Kidney epithelial cell (primary cell): ENCODE results near the gene PTS. TPM values are rescaled to one million over a fixed set of nuclear protein-coding genes. Genes with fewer than 3 reads are reported as not detected.

ENCODE experiments used
- DNase-seq: peaks from one replicate; pipeline ENCODE4 v3.0.0-alpha.2; 2010; ENCODE audit warnings: low read depth
- H3K27me3 ChIP-seq: 2 replicates; pipeline ENCODE4 v1.6.0; 2011; ENCODE audit warnings: low read length; ENCODE audit not compliant: control insufficient read depth, insufficient read depth
- H3K36me3 ChIP-seq: 2 replicates; pipeline ENCODE4 v1.5.1; 2011; ENCODE audit warnings: low read length; ENCODE audit not compliant: control insufficient read depth, insufficient read depth
- H3K4me3 ChIP-seq: 2 replicates; pipeline ENCODE4 v1.5.1; 2011; ENCODE audit warnings: low read depth, mild to moderate bottlenecking, control low read depth, low read length
- CTCF ChIP-seq: IDR thresholded peaks from 2 replicates; pipeline ENCODE4 v1.5.1; 2011; ENCODE audit warnings: mild to moderate bottlenecking, moderate library complexity, low read length, control low read depth, inconsistent platforms; ENCODE audit not compliant: insufficient read depth, poor library complexity, severe bottlenecking
- total RNA-seq: library from RNA; depleted of rRNA; stranded (reverse); fragments of >200 nt; gene quantifications from 2 replicates; pipeline ENCODE4 v1.2.3, GENCODE V29; 2015

The PTS gene
- total RNA-seq, 1 donor from 2014 or later = 24.1 TPM

GRCh38 chr11:112253605-112254242 lies 27.5 kb downstream of the PTS start:
- TF ChIP-seq CTCF = no peak
- H3K36me3 ChIP-seq = no peaks in the 10 kb centered on the region
- DNase-seq = no peak
- no peak overlapping the region for H3K4me3 ChIP-seq
- no peaks in the 10 kb centered on the region for H3K27me3 ChIP-seq

- H3K27me3 ChIP-seq = no peaks in the 10 kb centered on the region
- no peak for TF ChIP-seq CTCF
- H3K4me3 ChIP-seq = no peak overlapping the region
- no peaks in the 10 kb centered on the region for H3K36me3 ChIP-seq
- peak; percentile 52 for DNase-seq
Measured at GRCh38 chr11:112255067-112255720, 29.0 kb downstream of the PTS start.

- no peaks in the 10 kb centered on the region for H3K36me3 ChIP-seq
- no peaks in the 10 kb centered on the region for H3K27me3 ChIP-seq
- H3K4me3 ChIP-seq = no peak within 1 kb of the TSS
- DNase-seq = no peak
- TF ChIP-seq CTCF = no peak
Measured at GRCh38 chr11:112260490-112260889, 34.3 kb downstream of the PTS start, which contains the start of gene PLET1. Gene PLET1, minus strand, starts transcription at chr11:112260860. Its CDS starts 271 bp downstream, at chr11:112260589.

- Histone ChIP-seq H3K27me3 (no peaks in the 10 kb centered on the region), H3K4me3 (no peak overlapping the region), H3K36me3 (no peaks in the 10 kb centered on the region)
- DNase-seq = no peak
- no peak for TF ChIP-seq CTCF
Measured at GRCh38 chr11:112265659-112266409, 39.6 kb downstream of the PTS start.

- H3K4me3 ChIP-seq = no peak overlapping the region
- H3K36me3 ChIP-seq = no peaks in the 10 kb centered on the region
- TF ChIP-seq CTCF = no peak
- no peak for DNase-seq
- no peaks in the 10 kb centered on the region for H3K27me3 ChIP-seq
Measured at GRCh38 chr11:112266410-112266778, 40.2 kb downstream of the PTS start.
